ENCODE results near the gene NAT8L. TPM values are rescaled to one million over a fixed set of nuclear protein-coding genes. Genes with fewer than 3 reads are reported as not detected.

The NAT8L gene
- total and polyA plus RNA-seq, 5 donors from 2014 or later, result 0.02 to 0.15 TPM; not detected in 3

- no peaks in the 10 kb centered on the region for H3K9me3 Mint-ChIP-seq
- H3K4me1 Mint-ChIP-seq, result no peaks in the 10 kb centered on the region
- H3K4me3 ChIP-seq (ENCODE audit: low read depth, low read length), result no peak overlapping the region
- DNase-seq, result no peak
- no peak overlapping the region for H3K27ac ChIP-seq (ENCODE audit: insufficient read depth, low read length, poor library complexity, severe bottlenecking)
- H3K4me3 Mint-ChIP-seq, result no peak overlapping the region
- H3K36me3 Mint-ChIP-seq, result no peaks in the 10 kb centered on the region
- H3K4me1 ChIP-seq (ENCODE audit: control insufficient read depth, insufficient read depth, low read length, poor library complexity, severe bottlenecking), result no peaks in the 10 kb centered on the region
- peaks cover 5% of the 10 kb centered on the region for H3K27me3 Mint-ChIP-seq
- ATAC-seq (ENCODE audit: low read depth in 2 of 2), result no peak
- H3K27me3 ChIP-seq (ENCODE audit: control insufficient read depth, insufficient read depth, low read length), result no peaks in the 10 kb centered on the region
- no peaks in the 10 kb centered on the region for H3K36me3 ChIP-seq (ENCODE audit: control insufficient read depth, insufficient read depth, low read length)
- no peaks in the 10 kb centered on the region for H3K9me3 ChIP-seq (ENCODE audit: control insufficient read depth in 2 of 2, low read length in 2 of 2)
- H3K27ac Mint-ChIP-seq, result no peak overlapping the region
Observed at GRCh38 chr4:2076908-2077536, 17.9 kb downstream of the NAT8L start.

- peaks cover 5% of the 10 kb centered on the region for H3K27me3 Mint-ChIP-seq
- no peak overlapping the region for H3K4me3 Mint-ChIP-seq
- H3K27ac Mint-ChIP-seq, result peak overlapping the region in 1 of 3 donors; percentile 41
- Histone ChIP-seq H3K4me1 (ENCODE audit: control insufficient read depth, insufficient read depth, low read length, poor library complexity, severe bottlenecking) (no peaks in the 10 kb centered on the region), H3K4me3 (ENCODE audit: low read depth, low read length) (no peak overlapping the region), H3K27ac (ENCODE audit: insufficient read depth, low read length, poor library complexity, severe bottlenecking) (no peak overlapping the region), H3K36me3 (ENCODE audit: control insufficient read depth, insufficient read depth, low read length) (no peaks in the 10 kb centered on the region), H3K27me3 (ENCODE audit: control insufficient read depth, insufficient read depth, low read length) (no peaks in the 10 kb centered on the region), H3K9me3 (ENCODE audit: control insufficient read depth in 2 of 2, low read length in 2 of 2) (no peaks in the 10 kb centered on the region)
- H3K9me3 Mint-ChIP-seq, result no peaks in the 10 kb centered on the region
- H3K36me3 Mint-ChIP-seq, result no peaks in the 10 kb centered on the region
- DNase-seq (no peak), ATAC-seq (ENCODE audit: low read depth in 2 of 2) (no peak)
- H3K4me1 Mint-ChIP-seq, result no peaks in the 10 kb centered on the region
Observed at GRCh38 chr4:2077537-2078460, 18.7 kb downstream of the NAT8L start.

- Histone ChIP-seq H3K9me3 (ENCODE audit: control insufficient read depth in 2 of 2, low read length in 2 of 2) (no peaks in the 10 kb centered on the region), H3K36me3 (ENCODE audit: control insufficient read depth, insufficient read depth, low read length) (no peaks in the 10 kb centered on the region), H3K4me1 (ENCODE audit: control insufficient read depth, insufficient read depth, low read length, poor library complexity, severe bottlenecking) (no peaks in the 10 kb centered on the region), H3K4me3 (ENCODE audit: low read depth, low read length) (no peak overlapping the region), H3K27me3 (ENCODE audit: control insufficient read depth, insufficient read depth, low read length) (no peaks in the 10 kb centered on the region), H3K27ac (ENCODE audit: insufficient read depth, low read length, poor library complexity, severe bottlenecking) (no peak overlapping the region)
- no peak overlapping the region for H3K4me3 Mint-ChIP-seq
- H3K9me3 Mint-ChIP-seq, result no peaks in the 10 kb centered on the region
- no peak for DNase-seq
- ATAC-seq (ENCODE audit: low read depth in 2 of 2), result no peak
- H3K27me3 Mint-ChIP-seq, result peaks cover 5% of the 10 kb centered on the region
- no peaks in the 10 kb centered on the region for H3K36me3 Mint-ChIP-seq
- no peak overlapping the region for H3K27ac Mint-ChIP-seq
- no peaks in the 10 kb centered on the region for H3K4me1 Mint-ChIP-seq
Observed at GRCh38 chr4:2078584-2078983, 19.5 kb downstream of the NAT8L start.

DNA sequence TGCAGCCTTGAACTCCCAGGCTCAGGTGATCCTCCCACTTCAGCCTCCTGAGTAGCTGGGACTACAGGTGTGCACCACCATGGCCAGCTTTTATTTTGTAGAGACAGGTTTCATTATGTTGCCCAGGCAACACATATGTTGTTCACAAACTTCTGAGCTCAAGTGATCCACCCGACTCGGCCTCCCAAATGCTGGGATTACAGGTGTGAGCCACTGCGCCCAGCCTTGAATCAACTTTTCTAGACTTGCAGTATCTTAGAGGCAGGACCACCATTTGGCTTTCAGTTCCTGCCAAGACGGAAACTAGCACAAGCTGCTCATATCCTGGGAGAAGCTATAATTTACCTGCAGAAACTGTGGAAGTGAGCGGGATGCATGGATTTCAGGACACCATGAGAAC is 19.9 kb downstream of the NAT8L start:
- no peak overlapping the region for H3K4me3 Mint-ChIP-seq
- H3K27ac ChIP-seq (ENCODE audit: insufficient read depth, low read length, poor library complexity, severe bottlenecking), result no peak overlapping the region
- H3K27me3 Mint-ChIP-seq, result peaks cover 5% of the 10 kb centered on the region
- DNase-seq (no peak), ATAC-seq (ENCODE audit: low read depth in 2 of 2) (no peak)
- no peaks in the 10 kb centered on the region for H3K27me3 ChIP-seq (ENCODE audit: control insufficient read depth, insufficient read depth, low read length)
- no peaks in the 10 kb centered on the region for H3K9me3 Mint-ChIP-seq
- H3K36me3 ChIP-seq (ENCODE audit: control insufficient read depth, insufficient read depth, low read length), result no peaks in the 10 kb centered on the region
- no peaks in the 10 kb centered on the region for H3K9me3 ChIP-seq (ENCODE audit: control insufficient read depth in 2 of 2, low read length in 2 of 2)
- no peaks in the 10 kb centered on the region for H3K4me1 Mint-ChIP-seq
- H3K36me3 Mint-ChIP-seq, result no peaks in the 10 kb centered on the region
- H3K27ac Mint-ChIP-seq, result no peak overlapping the region
- H3K4me3 ChIP-seq (ENCODE audit: low read depth, low read length), result no peak overlapping the region
- no peaks in the 10 kb centered on the region for H3K4me1 ChIP-seq (ENCODE audit: control insufficient read depth, insufficient read depth, low read length, poor library complexity, severe bottlenecking)

DNA sequence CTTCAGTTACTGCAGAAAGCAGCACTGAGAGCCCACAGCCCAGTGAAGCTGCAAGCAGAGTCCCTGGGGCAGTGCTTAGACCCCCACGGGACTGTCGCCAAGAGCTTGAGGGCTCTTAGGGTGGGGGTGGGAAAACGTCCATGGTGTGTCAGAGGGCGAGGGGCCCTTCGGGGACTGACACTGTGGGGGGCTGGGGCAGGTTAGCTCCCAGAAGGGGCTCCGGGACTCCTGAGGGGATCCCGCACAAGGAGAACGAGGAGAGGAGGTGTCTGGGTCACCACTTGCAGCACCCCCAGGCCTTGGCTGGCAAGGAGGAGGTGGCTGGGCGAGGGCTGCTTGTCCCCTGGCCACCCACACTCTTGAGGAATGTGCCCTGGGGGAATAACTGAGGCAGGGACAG is 20.8 kb downstream of the NAT8L start:
- Histone ChIP-seq H3K27ac (ENCODE audit: insufficient read depth, low read length, poor library complexity, severe bottlenecking) (no peak overlapping the region), H3K27me3 (ENCODE audit: control insufficient read depth, insufficient read depth, low read length) (no peaks in the 10 kb centered on the region), H3K36me3 (ENCODE audit: control insufficient read depth, insufficient read depth, low read length) (no peaks in the 10 kb centered on the region), H3K4me1 (ENCODE audit: control insufficient read depth, insufficient read depth, low read length, poor library complexity, severe bottlenecking) (no peaks in the 10 kb centered on the region), H3K9me3 (ENCODE audit: control insufficient read depth in 2 of 2, low read length in 2 of 2) (no peaks in the 10 kb centered on the region), H3K4me3 (ENCODE audit: low read depth, low read length) (no peak overlapping the region)
- DNase-seq, result no peak
- no peaks in the 10 kb centered on the region for H3K9me3 Mint-ChIP-seq
- no peaks in the 10 kb centered on the region for H3K4me1 Mint-ChIP-seq
- H3K27ac Mint-ChIP-seq, result no peak overlapping the region
- no peak for ATAC-seq (ENCODE audit: low read depth in 2 of 2)
- no peaks in the 10 kb centered on the region for H3K36me3 Mint-ChIP-seq
- no peak overlapping the region for H3K4me3 Mint-ChIP-seq
- peaks cover 5% of the 10 kb centered on the region for H3K27me3 Mint-ChIP-seq

DNA sequence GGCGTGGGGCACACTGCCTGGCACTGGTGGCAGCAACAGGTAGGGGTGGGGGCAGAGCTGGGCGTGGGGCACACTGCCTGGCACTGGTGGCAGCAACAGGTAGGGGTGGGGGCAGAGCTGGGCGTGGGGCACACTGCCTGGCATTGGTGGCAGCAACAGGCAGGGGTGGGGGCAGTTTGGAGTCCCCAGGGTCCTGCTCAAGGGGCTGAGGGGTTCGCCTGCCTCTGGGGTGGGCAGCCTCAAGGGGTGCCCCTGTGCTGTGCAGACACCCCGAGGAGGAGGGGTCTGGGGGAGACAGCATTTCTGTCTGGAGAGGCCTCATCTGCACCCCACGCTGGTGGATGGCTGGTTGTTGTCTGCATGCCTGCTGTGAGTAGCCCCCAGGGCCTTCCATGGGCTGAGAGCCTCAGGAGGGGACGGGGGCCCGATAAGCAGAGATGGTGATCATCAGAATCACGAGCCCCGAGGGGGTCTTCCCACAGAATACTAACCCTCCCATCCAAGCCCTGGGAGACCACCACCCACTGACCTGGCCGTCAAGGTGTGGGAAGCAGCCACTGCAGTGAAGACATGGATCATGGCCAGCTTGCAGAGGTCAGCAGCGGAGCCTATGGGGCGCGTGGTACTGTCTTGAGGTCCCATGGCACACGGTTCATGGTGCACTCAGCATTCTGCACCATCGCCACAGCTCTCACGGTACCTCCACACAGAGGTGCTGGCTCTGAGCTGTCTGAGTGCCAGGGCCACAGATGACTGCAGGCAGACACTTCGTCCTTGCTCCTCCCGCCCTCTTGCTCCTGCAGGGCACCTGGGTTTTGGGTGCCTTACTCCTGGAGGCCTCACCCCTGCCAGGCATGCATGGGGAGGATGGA is 21.5 kb downstream of the NAT8L start:
- Mint-ChIP-seq H3K4me1 (no peaks in the 10 kb centered on the region), H3K27me3 (peaks cover 5% of the 10 kb centered on the region), H3K36me3 (no peaks in the 10 kb centered on the region), H3K4me3 (no peak overlapping the region), H3K27ac (no peak overlapping the region), H3K9me3 (no peaks in the 10 kb centered on the region)
- no peak for DNase-seq
- Histone ChIP-seq H3K27ac (ENCODE audit: insufficient read depth, low read length, poor library complexity, severe bottlenecking) (no peak overlapping the region), H3K27me3 (ENCODE audit: control insufficient read depth, insufficient read depth, low read length) (no peaks in the 10 kb centered on the region), H3K4me1 (ENCODE audit: control insufficient read depth, insufficient read depth, low read length, poor library complexity, severe bottlenecking) (no peaks in the 10 kb centered on the region), H3K4me3 (ENCODE audit: low read depth, low read length) (no peak overlapping the region), H3K9me3 (ENCODE audit: control insufficient read depth in 2 of 2, low read length in 2 of 2) (no peaks in the 10 kb centered on the region), H3K36me3 (ENCODE audit: control insufficient read depth, insufficient read depth, low read length) (no peaks in the 10 kb centered on the region)
- no peak for ATAC-seq (ENCODE audit: low read depth in 2 of 2)

GRCh38 chr4:2081540-2081939 is 22.4 kb downstream of the NAT8L start:
- DNase-seq, result no peak

More at GRCh38 chr4:2081540-2081939, 22.4 kb downstream of the NAT8L start:
- Mint-ChIP-seq H3K4me1 (no peaks in the 10 kb centered on the region), H3K27me3 (peaks cover 5% of the 10 kb centered on the region), H3K36me3 (no peaks in the 10 kb centered on the region), H3K27ac (no peak overlapping the region), H3K4me3 (no peak overlapping the region), H3K9me3 (no peaks in the 10 kb centered on the region)
- no peak overlapping the region for H3K27ac ChIP-seq (ENCODE audit: insufficient read depth, low read length, poor library complexity, severe bottlenecking)
- no peak overlapping the region for H3K4me3 ChIP-seq (ENCODE audit: low read depth, low read length)
- H3K36me3 ChIP-seq (ENCODE audit: control insufficient read depth, insufficient read depth, low read length), result no peaks in the 10 kb centered on the region
- no peaks in the 10 kb centered on the region for H3K4me1 ChIP-seq (ENCODE audit: control insufficient read depth, insufficient read depth, low read length, poor library complexity, severe bottlenecking)
- no peaks in the 10 kb centered on the region for H3K27me3 ChIP-seq (ENCODE audit: control insufficient read depth, insufficient read depth, low read length)
- no peaks in the 10 kb centered on the region for H3K9me3 ChIP-seq (ENCODE audit: control insufficient read depth in 2 of 2, low read length in 2 of 2)
- no peak for ATAC-seq (ENCODE audit: low read depth in 2 of 2)

Data from CD4-positive, CD25-positive, alpha-beta regulatory T cell (primary cell).